Neural cell (in vitro differentiated cells): Measurements from ENCODE around the gene PLCH1. TPM values are rescaled to one million over a fixed set of nuclear protein-coding genes. Genes with fewer than 3 reads are reported as not detected.

Experiments used
- H2AFZ ChIP-seq: fragments of 200-600, 300-800 bp; sonication (generic), shearing (Covaris generic); 2 replicates; pipeline ENCODE4 v1.6.0; 2014; ENCODE audit warnings: low read depth, mild to moderate bottlenecking, antibody characterized with exemption, low read length, moderate library complexity
- H3F3A ChIP-seq: fragments of 200-600 bp; shearing (Covaris generic); 2 replicates; pipeline ENCODE4 v1.6.1; 2016; ENCODE audit warnings: mild to moderate bottlenecking, moderate library complexity, mixed read lengths, antibody characterized with exemption, low read length; ENCODE audit not compliant: insufficient read depth, poor library complexity, severe bottlenecking
- H3K27ac ChIP-seq: fragments of 200-600, 300-800 bp; sonication (generic), shearing (Covaris generic); 2 replicates; pipeline ENCODE4 v1.5.1; 2014; ENCODE audit warnings: mild to moderate bottlenecking, low read length, moderate library complexity
- H3K27me3 ChIP-seq: fragments of 300-800, 200-600 bp; sonication (generic), shearing (Covaris generic); 2 replicates; pipeline ENCODE4 v1.6.0; 2014; ENCODE audit warnings: mild to moderate bottlenecking, low read depth, low read length, moderate library complexity; ENCODE audit not compliant: insufficient read depth
- H3K36me3 ChIP-seq: fragments of 300-800, 200-600 bp; sonication (generic), shearing (Covaris generic); 2 replicates; pipeline ENCODE4 v1.5.1; 2014; ENCODE audit warnings: mild to moderate bottlenecking, antibody characterized with exemption, low read length, moderate library complexity; ENCODE audit not compliant: insufficient read depth
- H3K4me2 ChIP-seq: fragments of 300-800, 200-600 bp; sonication (generic), shearing (Covaris generic); 2 replicates; pipeline ENCODE4 v1.6.0; 2014; ENCODE audit warnings: mild to moderate bottlenecking, low read length
- H3K4me3 ChIP-seq: fragments of 300-800, 200-600 bp; sonication (generic), shearing (Covaris generic); 2 replicates; pipeline ENCODE4 v1.5.1; 2014; ENCODE audit warnings: mild to moderate bottlenecking, low read length, moderate library complexity
- H3K79me2 ChIP-seq: fragments of 200-600 bp; shearing (Covaris generic); replicated peaks from 2 replicates; pipeline ENCODE4 v1.6.0; 2014; ENCODE audit warnings: mild to moderate bottlenecking, low read length, moderate library complexity; ENCODE audit not compliant: insufficient read depth
- H3K9ac ChIP-seq: fragments of 300-800, 200-600 bp; sonication (generic), shearing (Covaris generic); 2 replicates; pipeline ENCODE4 v1.6.1; 2016; ENCODE audit warnings: mild to moderate bottlenecking, low read length, mixed read lengths
- H3K9me2 ChIP-seq: fragments of 200-600 bp; shearing (Covaris generic); 2 replicates; pipeline ENCODE4 v1.6.1; 2016; ENCODE audit warnings: mild to moderate bottlenecking, low read length, mixed read lengths; ENCODE audit not compliant: insufficient read depth
- H3K9me3 ChIP-seq: fragments of 200-600, 300-800 bp; sonication (generic), shearing (Covaris generic); 2 replicates; pipeline ENCODE4 v1.6.1; 2016; ENCODE audit warnings: mild to moderate bottlenecking, mixed run types, low read length, moderate library complexity, mixed read lengths
- H4K20me1 ChIP-seq: fragments of 200-600 bp; shearing (Covaris generic); 2 replicates; pipeline ENCODE4 v1.6.1; 2016; ENCODE audit warnings: mild to moderate bottlenecking, mixed run types; ENCODE audit not compliant: insufficient read depth
- CTCF ChIP-seq: fragments of 450-650 bp; IDR thresholded peaks from 2 replicates; pipeline ENCODE4 v1.5.1; 2014; ENCODE audit warnings: antibody characterized with exemption, mild to moderate bottlenecking, moderate library complexity; ENCODE audit not compliant: poor library complexity, severe bottlenecking
- EP300 ChIP-seq: fragments of 450-650 bp; conservative IDR thresholded peaks from 2 replicates; pipeline ENCODE4 v1.6.1; 2014; ENCODE audit warnings: antibody characterized with exemption, mild to moderate bottlenecking, moderate library complexity; ENCODE audit not compliant: poor library complexity, severe bottlenecking
- EZH2 ChIP-seq: fragments of 200-600, 300-800 bp; shearing (Covaris generic), sonication (generic); IDR thresholded peaks from 2 replicates; pipeline ENCODE4 v1.6.1; 2014; ENCODE audit warnings: antibody characterized with exemption, low read length, borderline replicate concordance, mild to moderate bottlenecking; ENCODE audit not compliant: insufficient read depth, poor library complexity, severe bottlenecking
- MXI1 ChIP-seq: fragments of 450-650 bp; conservative IDR thresholded peaks from 2 replicates; pipeline ENCODE4 v1.6.1; 2014; ENCODE audit warnings: antibody characterized with exemption, mild to moderate bottlenecking; ENCODE audit not compliant: poor library complexity, severe bottlenecking
- POLR2AphosphoS5 ChIP-seq: IDR thresholded peaks from 2 replicates; pipeline ENCODE4 v1.6.1; 2012
- RAD21 ChIP-seq: fragments of 450-650 bp; conservative IDR thresholded peaks from 2 replicates; pipeline ENCODE4 v1.6.1; 2014; ENCODE audit warnings: antibody characterized with exemption, mild to moderate bottlenecking, moderate library complexity
- REST ChIP-seq: IDR thresholded peaks from 2 replicates; pipeline ENCODE4 v1.6.1; 2012; ENCODE audit warnings: borderline replicate concordance
- SMC3 ChIP-seq: fragments of 450-650 bp; conservative IDR thresholded peaks from 2 replicates; pipeline ENCODE4 v1.6.1; 2014; ENCODE audit warnings: antibody characterized with exemption, mild to moderate bottlenecking, moderate library complexity; ENCODE audit not compliant: poor library complexity
- TAF1 ChIP-seq: IDR thresholded peaks from 2 replicates; pipeline ENCODE4 v1.6.1; 2012; ENCODE audit warnings: low read depth
- polyA plus RNA-seq: library from polyadenylated mRNA; depleted of rRNA; stranded (reverse); fragments of >200 nt; gene quantifications from 2 replicates; pipeline ENCODE4 v1.2.3, GENCODE V29; 2014

The PLCH1 gene
- polyA plus RNA-seq, 1 donor from 2014 or later = 13.5 TPM

GRCh38 chr3:155424323-155424710, 320.6 kb downstream of the PLCH1 start:
- Histone ChIP-seq H3K4me3 (no peak overlapping the region), H3K4me2 (no peak overlapping the region), H3K79me2 (no peaks in the 10 kb centered on the region), H3K9me2 (no peaks in the 10 kb centered on the region), H3K27me3 (no peaks in the 10 kb centered on the region), H3K9me3 (no peaks in the 10 kb centered on the region), H3K36me3 (no peaks in the 10 kb centered on the region), H3K9ac (no peak overlapping the region), H3F3A (no peaks in the 10 kb centered on the region), H3K27ac (no peak overlapping the region), H2AFZ (no peak overlapping the region), H4K20me1 (no peaks in the 10 kb centered on the region)
- TF ChIP-seq SMC3 (no peak), POLR2AphosphoS5 (no peak), EZH2 (no peak), TAF1 (no peak), RAD21 (no peak), EP300 (no peak), REST (no peak), CTCF (no peak), MXI1 (no peak)

GRCh38 chr3:155423526-155424322, 321.1 kb downstream of the PLCH1 start:
- H3F3A ChIP-seq = no peaks in the 10 kb centered on the region
- no peak overlapping the region for H3K9ac ChIP-seq
- H2AFZ ChIP-seq = no peak overlapping the region
- no peaks in the 10 kb centered on the region for H3K79me2 ChIP-seq
- no peaks in the 10 kb centered on the region for H3K9me3 ChIP-seq
- no peak overlapping the region for H3K4me2 ChIP-seq
- no peaks in the 10 kb centered on the region for H3K27me3 ChIP-seq
- H4K20me1 ChIP-seq = no peaks in the 10 kb centered on the region
- TF ChIP-seq POLR2AphosphoS5 (no peak), TAF1 (no peak), RAD21 (no peak), SMC3 (no peak), MXI1 (no peak), CTCF (no peak), REST (no peak), EZH2 (no peak)
- H3K4me3 ChIP-seq = no peak overlapping the region
- H3K27ac ChIP-seq = no peak overlapping the region
- no peaks in the 10 kb centered on the region for H3K9me2 ChIP-seq
- H3K36me3 ChIP-seq = no peaks in the 10 kb centered on the region
